H1 (cell line): ENCODE data around the gene ACADVL. TPM values are rescaled to one million over a fixed set of nuclear protein-coding genes. Genes with fewer than 3 reads are reported as not detected.

Experiments used
- CTCF ChIA-PET: fragments of 300-600 bp; sonication (Branson Sonifier 250); formaldehyde crosslinking; loops from one replicate; lab custom pipeline; 2021; ENCODE audit not compliant: partially characterized antibody; lab: Charles Lee
- POLR2A ChIA-PET: fragments of 300-600 bp; sonication (Branson Sonifier 250); formaldehyde crosslinking; loops from one replicate; lab custom pipeline; 2021; ENCODE audit warnings: inconsistent platforms; ENCODE audit not compliant: partially characterized antibody; lab: Charles Lee
- DNase-seq, 2 experiments: peaks; one replicate each; pipeline versions ENCODE4 v3.0.0 to v3.0.0-alpha.2; 2010 to 2022; ENCODE audit warnings: low spot score in 2 of 2, low read depth in 1 of 2, mixed read lengths in 1 of 2
- FAIRE-seq: peaks from 2 replicates; lab custom pipeline; 2011; peaks lifted over from hg19 to GRCh38; lab: Jason Lieb, UNC
- H2AFZ ChIP-seq: 2 replicates; pipeline ENCODE4 v1.8.1; 2012; ENCODE audit warnings: low read length, inconsistent platforms
- H2AK5ac ChIP-seq: 2 replicates; pipeline ENCODE4 v1.6.1; 2013; ENCODE audit warnings: low read depth, low read length
- H2BK120ac ChIP-seq: replicated peaks from 2 replicates; pipeline ENCODE3; 2013; ENCODE audit warnings: low read depth, low read length, inconsistent platforms
- H2BK12ac ChIP-seq: 2 replicates; pipeline ENCODE4 v1.6.1; 2013; ENCODE audit warnings: low read depth, low read length
- H2BK15ac ChIP-seq: 2 replicates; pipeline ENCODE4 v1.6.1; 2013; ENCODE audit warnings: low read length
- H2BK20ac ChIP-seq: 2 replicates; pipeline ENCODE4 v1.6.1; 2013; ENCODE audit warnings: low read length
- H2BK5ac ChIP-seq: 2 replicates; pipeline ENCODE4 v1.6.1; 2013; ENCODE audit warnings: low read depth, low read length
- H3K14ac ChIP-seq: 2 replicates; pipeline ENCODE4 v1.6.1; 2013; ENCODE audit warnings: inconsistent platforms; ENCODE audit not compliant: insufficient read length
- H3K18ac ChIP-seq: 2 replicates; pipeline ENCODE4 v1.6.1; 2013; ENCODE audit warnings: low read length; ENCODE audit errors: extremely low read depth
- H3K23ac ChIP-seq: 2 replicates; pipeline ENCODE4 v1.6.1; 2013; ENCODE audit warnings: inconsistent platforms; ENCODE audit not compliant: insufficient read length
- H3K23me2 ChIP-seq: 2 replicates; pipeline ENCODE4 v1.6.1; 2013; ENCODE audit warnings: low read depth, low read length
- H3K27ac ChIP-seq: 2 replicates; pipeline ENCODE4 v1.6.1; 2011; ENCODE audit warnings: low read depth, low read length, inconsistent platforms
- H3K27me3 ChIP-seq, 4 experiments: replicated peaks in 1 of 4; 1 replicate in 1 of 4; 2 replicates in 3 of 4; pipeline versions ENCODE4 v1.6.1 to v1.8.1; 2011 to 2013; ENCODE audit warnings: low read length in 3 of 4, mild to moderate bottlenecking in 3 of 4, inconsistent platforms in 2 of 4, mixed read lengths in 2 of 4, moderate library complexity in 1 of 4; ENCODE audit not compliant: control insufficient read depth in 3 of 4, insufficient read depth in 3 of 4; ENCODE audit errors: extremely low read depth in 1 of 4
- H3K36me3 ChIP-seq, 4 experiments: 2 replicates each; pipeline versions ENCODE4 v1.6.1 to v1.8.1; 2011 to 2013; ENCODE audit warnings: mild to moderate bottlenecking in 4 of 4, low read length in 3 of 4, moderate library complexity in 2 of 4, control low read depth in 1 of 4, inconsistent platforms in 1 of 4; ENCODE audit not compliant: insufficient read depth in 4 of 4, control insufficient read depth in 2 of 4
- H3K4ac ChIP-seq: replicated peaks from 2 replicates; pipeline ENCODE3; 2013; ENCODE audit warnings: low read length, low read depth, mixed read lengths, inconsistent platforms; ENCODE audit not compliant: insufficient read length
- H3K4me1 ChIP-seq, 4 experiments: replicated peaks in 1 of 4; 1 replicate in 1 of 4; 2 replicates in 3 of 4; pipeline versions ENCODE4 v1.6.1 to v1.8.1; 2011 to 2013; ENCODE audit warnings: low read length in 3 of 4, inconsistent platforms in 2 of 4, mixed read lengths in 1 of 4; ENCODE audit not compliant: insufficient read depth in 4 of 4, control insufficient read depth in 3 of 4
- H3K4me2 ChIP-seq, 2 experiments: 2 replicates each; pipeline versions ENCODE4 v1.6.1 to v1.8.1; 2011 to 2013; ENCODE audit warnings: low read depth in 2 of 2, low read length in 2 of 2, control low read depth in 1 of 2, inconsistent platforms in 1 of 2, mild to moderate bottlenecking in 1 of 2; ENCODE audit not compliant: insufficient read depth in 1 of 2
- H3K4me3 ChIP-seq, 4 experiments: fragments of 200-600, 300-600 bp in 1 of 4; sonication (generic), shearing (Covaris generic), sonication (Bioruptor Twin) in 1 of 4; 2 replicates each; pipeline versions ENCODE4 v1.5.1 to v1.8.1; 2011 to 2016; ENCODE audit warnings: low read length in 4 of 4, low read depth in 3 of 4, control low read depth in 2 of 4, inconsistent platforms in 2 of 4, mild to moderate bottlenecking in 2 of 4, mixed read lengths in 1 of 4, moderate library complexity in 1 of 4; ENCODE audit not compliant: insufficient read depth in 2 of 4; ENCODE audit errors: extremely low read depth in 1 of 4
- H3K56ac ChIP-seq: replicated peaks from 2 replicates; pipeline ENCODE3; 2013; ENCODE audit warnings: low read depth, mild to moderate bottlenecking, mixed read lengths, low read length, inconsistent platforms; ENCODE audit not compliant: insufficient read length
- H3K79me1 ChIP-seq: 2 replicates; pipeline ENCODE4 v1.6.1; 2013; ENCODE audit warnings: low read depth, low read length, control low read depth
- H3K79me2 ChIP-seq, 2 experiments: 2 replicates each; pipeline versions ENCODE4 v1.6.1 to v1.8.1; 2012 to 2013; ENCODE audit warnings: low read length in 2 of 2, mild to moderate bottlenecking in 2 of 2, inconsistent platforms in 1 of 2; ENCODE audit not compliant: insufficient read depth in 2 of 2, control insufficient read depth in 1 of 2
- H3K9ac ChIP-seq, 4 experiments: replicated peaks in 1 of 4; 1 replicate in 1 of 4; 2 replicates in 3 of 4; pipeline versions ENCODE4 v1.6.1 to v1.8.1; 2011 to 2013; ENCODE audit warnings: low read depth in 3 of 4, low read length in 3 of 4, control low read depth in 2 of 4, mild to moderate bottlenecking in 2 of 4, moderate library complexity in 2 of 4, inconsistent platforms in 1 of 4; ENCODE audit errors: extremely low read depth in 1 of 4
- H3K9me3 ChIP-seq, 2 experiments: 2 replicates each; pipeline versions ENCODE4 v1.6.1 to v1.8.1; 2012 to 2013; ENCODE audit warnings: mild to moderate bottlenecking in 2 of 2, moderate library complexity in 2 of 2, control low read depth in 1 of 2, inconsistent platforms in 1 of 2, low read depth in 1 of 2, low read length in 1 of 2, mixed read lengths in 1 of 2; ENCODE audit not compliant: insufficient read depth in 2 of 2
- H4K20me1 ChIP-seq, 2 experiments: replicated peaks in 1 of 2; 2 replicates each; pipeline versions ENCODE3 to v1.8.1; 2011 to 2013; ENCODE audit warnings: inconsistent platforms in 2 of 2, low read length in 2 of 2, mild to moderate bottlenecking in 1 of 2; ENCODE audit not compliant: insufficient read depth in 2 of 2, control insufficient read depth in 1 of 2
- H4K5ac ChIP-seq: 2 replicates; pipeline ENCODE4 v1.6.1; 2013; ENCODE audit warnings: low read length, low read depth, mixed read lengths, inconsistent platforms; ENCODE audit not compliant: insufficient read length
- H4K8ac ChIP-seq: 2 replicates; pipeline ENCODE4 v1.8.0; 2013; ENCODE audit warnings: mild to moderate bottlenecking, moderate library complexity, low read length, inconsistent platforms; ENCODE audit not compliant: insufficient read depth; ENCODE audit errors: extremely low read depth
- H4K91ac ChIP-seq: replicated peaks from 2 replicates; pipeline ENCODE3; 2013; ENCODE audit warnings: low read length, mixed read lengths, inconsistent platforms; ENCODE audit not compliant: insufficient read length
- CBX5 ChIP-seq: fragments of 300-800, 300-1000 bp; sonication (generic); IDR thresholded peaks from 2 replicates; pipeline ENCODE4 v1.7.1; 2016; ENCODE audit warnings: antibody characterized with exemption, low read length, low read depth
- CREB1 ChIP-seq: IDR thresholded peaks from 2 replicates; pipeline ENCODE4 v1.6.1; 2012; ENCODE audit warnings: inconsistent platforms
- NANOG ChIP-seq: IDR thresholded peaks from 2 replicates; pipeline ENCODE4 v1.6.1; 2011; ENCODE audit warnings: low read length, low read depth, mild to moderate bottlenecking, inconsistent platforms; ENCODE audit not compliant: insufficient read depth, poor library complexity, severe bottlenecking
- POLR2A ChIP-seq, 2 experiments: IDR thresholded peaks; 1 replicate in 1 of 2; 2 replicates in 1 of 2; pipeline ENCODE4 v1.6.1; 2011; ENCODE audit warnings: low read depth in 2 of 2, low read length in 2 of 2, mild to moderate bottlenecking in 2 of 2; ENCODE audit errors: control extremely low read depth in 1 of 2
- POLR2AphosphoS5 ChIP-seq: IDR thresholded peaks from 2 replicates; pipeline ENCODE4 v1.6.1; 2011; ENCODE audit warnings: low read depth, low read length
- POU5F1 ChIP-seq: IDR thresholded peaks from 2 replicates; pipeline ENCODE4 v1.6.1; 2011; ENCODE audit warnings: low read depth, mild to moderate bottlenecking, low read length, moderate library complexity
- SIN3A ChIP-seq, 2 experiments: IDR thresholded peaks in 1 of 2; conservative IDR thresholded peaks in 1 of 2; 2 replicates each; pipeline ENCODE4 v1.6.1; 2011 to 2012; ENCODE audit warnings: low read length in 2 of 2, improper control_type of control experiment in 1 of 2, low read depth in 1 of 2, mild to moderate bottlenecking in 1 of 2
- SIX5 ChIP-seq: IDR thresholded peaks from 2 replicates; pipeline ENCODE4 v1.6.1; 2011; ENCODE audit warnings: mild to moderate bottlenecking, low read depth, low read length
- WGBS, 2 experiments: shearing (Covaris generic) in 1 of 2; methylation state at CpG; one replicate each; pipeline versions ENCODE4 v1.1.6 to v1.1.7; 2013 to 2015; ENCODE audit warnings: low lambda C conversion rate in 2 of 2, mixed read lengths in 2 of 2, inconsistent platforms in 1 of 2, low coverage in 1 of 2, missing lambda C conversion rate in 1 of 2; ENCODE audit not compliant: insufficient replicate concordance in 2 of 2, insufficient coverage in 1 of 2, insufficient read length in 1 of 2; ENCODE audit errors: extremely low coverage in 1 of 2, missing lambda C conversion rate in 1 of 2; 5-methylcytosine and 5-hydroxymethylcytosine counted together
- polyA plus RNA-seq, 7 experiments: library from polyadenylated mRNA; depleted of rRNA in 3 of 7; stranded (reverse) in 5 of 7; unstranded in 2 of 7; fragments of >200 nt in 5 of 7; fragments of 200-250 nt in 2 of 7; gene quantifications; 1 replicate in 5 of 7; 2 replicates in 1 of 7; 4 replicates in 1 of 7; pipeline versions ENCODE4 v1.2.1 to v1.2.3, GENCODE V29; 2011 to 2013; ENCODE audit warnings: missing spikeins in 2 of 7, mixed read lengths in 2 of 7
- total RNA-seq: library from RNA; stranded (reverse); fragmentation: NEBNext Ultra II Directional; extraction: Animal tissue kit (Norgen Biotek cat#: 25700); gene quantifications from 2 replicates; pipeline ENCODE4 v1.2.1, GENCODE V29; 2021

The ACADVL gene
- total and polyA plus RNA-seq, 2 of the 8 experiments (the other 6 are each of a cell fraction or from before 2014, with no cell fraction given): 181 to 231 TPM

- Histone ChIP-seq H3K27ac (peak overlapping the region; percentile 63), H3K14ac (no peak overlapping the region), H3K4ac (peak overlapping the region; percentile 91), H2AFZ (no peak overlapping the region), H4K8ac (peak overlapping the region; percentile 90), H3K79me2 (peaks cover 0 to 52% of the 10 kb centered on the region in 2 experiments; a peak in 2 of 4 replicates), H3K79me1 (peaks cover 8% of the 10 kb centered on the region; the same call in 1 of the 2 replicates), H2BK20ac (no peak overlapping the region), H3K4me3 (peak overlapping the region; percentile 91 to 97 (median 94)), H3K9me3 (no peaks in the 10 kb centered on the region), H3K56ac (peak overlapping the region; percentile 93), H2BK12ac (0 out of 2 replicates have a peak overlapping the region, but pooled peaks have one; percentile 9), H2AK5ac (no peak overlapping the region), H3K36me3 (peaks cover 15 to 36% (median 22%) of the 10 kb centered on the region in 4 experiments; a peak in 6 of 8 replicates), H3K23me2 (peaks cover 18% of the 10 kb centered on the region), H4K5ac (peak overlapping the region; percentile 74), H3K9ac (peak overlapping the region; percentile 81 to 93 (median 86)), H2BK120ac (no peak overlapping the region), H3K18ac (peak overlapping the region; percentile 66; the same call in 1 of the 2 replicates), H4K91ac (peak overlapping the region; percentile 77), H2BK5ac (peak overlapping the region; percentile 87), H3K4me2 (peak overlapping the region; percentile 24 to 65), H4K20me1 (peaks cover 8 to 19% of the 10 kb centered on the region in 2 experiments), H3K23ac (no peak overlapping the region), H3K4me1 (peaks cover 5 to 24% (median 12%) of the 10 kb centered on the region in 4 experiments), H3K27me3 (no peaks in the 10 kb centered on the region), H2BK15ac (no peak overlapping the region)
- TF ChIP-seq SIX5: no peak
- no peak for TF ChIP-seq CREB1
- no peak for TF ChIP-seq CBX5
- peak; percentile 33; the same call in 1 of the 2 replicates for TF ChIP-seq POLR2AphosphoS5
- no peak for TF ChIP-seq NANOG
- peak in 1 of 2 experiments; percentile 10; a peak in 1 of 3 replicates for TF ChIP-seq POLR2A (IDR thresholded peaks at IDR 0.05; ENCODE audit: control extremely low read depth in 1 of 2, low read depth in 2 of 2, low read length in 2 of 2)
- TF ChIP-seq SIN3A (conservative IDR thresholded peaks at IDR 0.05 in 1 of 2, IDR thresholded peaks at IDR 0.05 in 1 of 2; ENCODE audit: low read depth in 1 of 2, low read length in 2 of 2): 0 out of 4 replicates have a peak, but pooled peaks of 1 of the 2 experiments have one; percentile 6
- no peak for TF ChIP-seq POU5F1
- ChIA-PET POLR2A (interaction anchor here (0.6 to 19.7 kb wide), 19 partner anchors 9 to 351 kb away, joined by 3 to 386 read pairs (median 4); partner anchors contain the start of genes ACADVL, ACAP1, CLDN7 and CTDNEP1), CTCF (interaction anchor here (0.5 to 6.4 kb wide), 5 partner anchors 14 to 58 kb away, joined by 3 to 46 read pairs (median 4); partner anchors contain the start of genes ACADVL and DLG4)
- DNase-seq (no peak), FAIRE-seq (no peak)
- WGBS, 2 experiments: 3% methylated on average over 16 of the region's 39 CpGs; no CpG with 5 or more reads in 1 of the 2 experiments
Observed at GRCh38 chr17:7238420-7239090, 18.8 kb downstream of the ACADVL start.
